Prostate gland (tissue), 2 donors: ENCODE measurements around the gene SFR1. TPM values are rescaled to one million over a fixed set of nuclear protein-coding genes. Genes with fewer than 3 reads are reported as not detected.
A peak's percentile ranks its signal among the peaks of the same experiment; 100 is the strongest.

ENCODE experiments used
- DNase-seq: peaks from one replicate; pipeline ENCODE4 v3.0.0-alpha.2; 2019; ENCODE audit warnings: low spot score
- H3K27ac ChIP-seq, 2 donors: fragments of 200-600 bp; sonication (generic); 2 replicates each; pipeline ENCODE4 v1.5.1; 2017 to 2019
- H3K27me3 ChIP-seq: fragments of 200-600 bp; sonication (generic); replicated peaks from 2 replicates; pipeline ENCODE4 v1.5.1; 2019; ENCODE audit not compliant: insufficient read depth
- H3K36me3 ChIP-seq, 2 donors: fragments of 200-600 bp; sonication (generic); 1 replicate in 1 of 2; 2 replicates in 1 of 2; pipeline versions ENCODE4 v1.5.1 to v1.8.1; 2017 to 2019
- H3K4me1 ChIP-seq: fragments of 200-600 bp; sonication (generic); replicated peaks from 2 replicates; pipeline ENCODE4 v1.5.1; 2019
- H3K4me3 ChIP-seq, 2 donors: fragments of 200-600 bp; sonication (generic); 2 replicates each; pipeline ENCODE4 v1.5.1; 2017 to 2019
- H3K9me3 ChIP-seq: fragments of 200-600 bp; sonication (generic); 2 replicates; pipeline ENCODE4 v1.5.1; 2017
- CTCF ChIP-seq, 4 experiments: fragments of 200-600 bp in 2 of 4; fragments of 450-650 bp in 2 of 4; sonication (generic) in 2 of 4; IDR thresholded peaks; 1 replicate in 3 of 4; 2 replicates in 1 of 4; pipeline ENCODE4 v1.5.1; 2016 to 2019; ENCODE audit warnings: antibody characterized with exemption in 4 of 4, mild to moderate bottlenecking in 2 of 4, moderate library complexity in 2 of 4
- POLR2A ChIP-seq: fragments of 450-650 bp; IDR thresholded peaks from one replicate; pipeline ENCODE4 v1.6.1; 2016; ENCODE audit warnings: antibody characterized with exemption, mild to moderate bottlenecking
- POLR2AphosphoS5 ChIP-seq: sonication (generic); formaldehyde crosslinking; IDR thresholded peaks from one replicate; pipeline ENCODE4 v1.6.1; 2017; ENCODE audit warnings: antibody characterized with exemption
- WGBS: methylation state at CpG from one replicate; pipeline ENCODE4 v1.1.5; 2018; 5-methylcytosine and 5-hydroxymethylcytosine counted together
- intact Hi-C: fragments of 100-400 bp; cut with DNase I; formaldehyde crosslinking; loops from one replicate; pipeline ENCODE4 v1.14.2; 2022
- total RNA-seq, 2 donors: library from RNA; depleted of rRNA; stranded (reverse); fragments of >200 nt; gene quantifications; one replicate each; pipeline ENCODE4 v1.1.0, GENCODE V29; 2016

The SFR1 gene
- total RNA-seq, 2 donors from 2014 or later: 8.1 to 16.3 TPM

DNA sequence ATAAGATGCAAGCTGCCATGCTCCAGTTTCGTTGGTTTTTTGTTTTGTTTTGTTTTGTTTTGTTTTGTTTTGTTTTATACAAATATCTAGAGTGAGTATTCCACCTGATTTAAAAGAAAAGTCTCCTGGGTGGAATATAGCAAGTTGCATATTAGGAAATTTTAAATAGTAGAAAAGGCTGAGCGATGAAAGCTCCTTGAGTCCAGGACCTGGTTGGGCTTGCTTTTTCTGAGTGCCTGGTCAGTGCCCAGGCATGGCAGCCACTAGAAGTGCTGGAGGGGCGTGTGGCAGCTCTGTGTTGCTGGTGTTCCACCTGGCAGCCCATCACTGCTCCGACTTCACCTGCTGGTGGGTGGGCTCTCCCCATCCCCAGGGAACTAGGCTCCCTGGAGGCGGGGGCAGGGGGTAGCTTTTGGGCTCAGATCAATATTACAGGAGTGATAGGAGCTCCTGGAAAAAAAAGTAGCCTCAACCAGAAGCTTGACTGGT is 44.3 kb upstream of the SFR1 start:
- Histone ChIP-seq H3K27me3 (no peaks in the 10 kb centered on the region), H3K9me3 (no peaks in the 10 kb centered on the region), H3K27ac (no peak overlapping the region), H3K36me3 (no peaks in the 10 kb centered on the region), H3K4me1 (no peaks in the 10 kb centered on the region), H3K4me3 (no peak overlapping the region)
- TF ChIP-seq POLR2AphosphoS5: no peak
- no peak for TF ChIP-seq POLR2A
- TF ChIP-seq CTCF (IDR thresholded peaks at IDR 0.05): no peak
- 75% methylated on average over 5 of the region's 5 CpGs for WGBS
- DNase-seq: no peak
- intact Hi-C loops: no loop called here

DNA sequence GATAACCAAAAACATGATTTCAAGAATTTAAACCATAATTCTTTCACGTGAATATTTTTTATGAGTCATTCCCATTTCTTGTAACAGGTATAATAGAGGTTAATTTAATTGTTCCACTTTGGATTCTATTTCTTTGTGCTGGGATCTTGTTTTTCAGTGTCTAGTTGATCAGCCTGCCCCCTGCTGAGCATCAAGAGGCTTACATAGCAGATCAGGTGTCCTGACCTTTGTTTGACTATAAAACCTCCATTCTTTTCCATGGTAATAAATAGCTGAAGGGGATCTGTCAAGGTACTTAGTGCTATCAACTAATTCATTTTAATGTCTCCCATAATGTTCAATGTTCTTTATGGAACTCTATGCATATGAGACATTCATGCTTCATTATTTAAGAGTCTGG is 41.2 kb upstream of the SFR1 start:
- intact Hi-C loops: no loop called here
- no peak for DNase-seq
- 32% methylated on average over 1 of the region's 1 CpG for whole genome bisulfite sequencing
- no peak overlapping the region for H3K4me3 ChIP-seq
- TF ChIP-seq POLR2A: no peak
- peak in 1 of 4 experiments; percentile 30 for TF ChIP-seq CTCF (IDR thresholded peaks at IDR 0.05)
- no peak for TF ChIP-seq POLR2AphosphoS5
- no peak overlapping the region for H3K27ac ChIP-seq
- H3K4me1 ChIP-seq: no peaks in the 10 kb centered on the region
- H3K27me3 ChIP-seq: no peaks in the 10 kb centered on the region
- H3K9me3 ChIP-seq: no peaks in the 10 kb centered on the region
- H3K36me3 ChIP-seq: no peaks in the 10 kb centered on the region

GRCh38 chr10:104081998-104082397 is 40.0 kb upstream of the SFR1 start:
- intact Hi-C loops: no loop called here
- H3K9me3 ChIP-seq: no peaks in the 10 kb centered on the region
- TF ChIP-seq POLR2A (no peak), POLR2AphosphoS5 (no peak), CTCF (IDR thresholded peaks at IDR 0.05) (no peak)
- no peaks in the 10 kb centered on the region for H3K4me1 ChIP-seq
- no peaks in the 10 kb centered on the region for H3K36me3 ChIP-seq
- no peak for DNase-seq
- H3K27ac ChIP-seq: no peak overlapping the region
- no peak overlapping the region for H3K4me3 ChIP-seq
- WGBS: 34% methylated on average over 5 of the region's 5 CpGs
- no peaks in the 10 kb centered on the region for H3K27me3 ChIP-seq

GRCh38 chr10:104084482-104085142 is 37.4 kb upstream of the SFR1 start:
- TF ChIP-seq POLR2AphosphoS5 (no peak), CTCF (IDR thresholded peaks at IDR 0.05) (no peak), POLR2A (no peak)
- peak overlapping the region in 1 of 2 donors; percentile 16 for H3K27ac ChIP-seq
- intact Hi-C loops: no loop called here
- 50% methylated on average over 5 of the region's 5 CpGs for WGBS
- no peaks in the 10 kb centered on the region for H3K9me3 ChIP-seq
- H3K36me3 ChIP-seq: no peaks in the 10 kb centered on the region
- no peak overlapping the region for H3K4me3 ChIP-seq
- no peak for DNase-seq
- no peaks in the 10 kb centered on the region for H3K4me1 ChIP-seq
- no peaks in the 10 kb centered on the region for H3K27me3 ChIP-seq

GRCh38 chr10:104085801-104086400 is 36.1 kb upstream of the SFR1 start, which contains the start of gene COL17A1:
COL17A1 (minus strand) TSS chr10:104085880; CDS start chr10:104080673, 5,207 bp downstream.
- 52% methylated on average over 3 of the region's 3 CpGs for WGBS
- peak within 1 kb of the TSS in 1 of 2 donors; percentile 16 for H3K27ac ChIP-seq
- no peaks in the 10 kb centered on the region for H3K27me3 ChIP-seq
- no peak for DNase-seq
- intact Hi-C loops: no loop called here
- TF ChIP-seq CTCF (IDR thresholded peaks at IDR 0.05): no peak
- no peak for TF ChIP-seq POLR2AphosphoS5
- no peak for TF ChIP-seq POLR2A
- no peak within 1 kb of the TSS for H3K4me3 ChIP-seq
- H3K9me3 ChIP-seq: no peaks in the 10 kb centered on the region
- no peaks in the 10 kb centered on the region for H3K4me1 ChIP-seq
- no peaks in the 10 kb centered on the region for H3K36me3 ChIP-seq
